H9 (cell line): ENCODE measurements around the gene PCDHA1. TPM values are rescaled to one million over a fixed set of nuclear protein-coding genes. Genes with fewer than 3 reads are reported as not detected.

Experiments used
- DNase-seq: peaks from one replicate; pipeline ENCODE4 v3.0.0-alpha.2; 2017
- H2AFZ ChIP-seq: one replicate; pipeline ENCODE4 v1.6.1; 2013; ENCODE audit warnings: mild to moderate bottlenecking, low read length, control low read depth, moderate library complexity
- H2AK5ac ChIP-seq: 2 replicates; pipeline ENCODE4 v1.6.1; 2013; ENCODE audit warnings: low read length, control low read depth, mixed read lengths; ENCODE audit not compliant: insufficient read length
- H2BK120ac ChIP-seq: one replicate; pipeline ENCODE4 v1.6.1; 2013; ENCODE audit warnings: low read depth, mild to moderate bottlenecking, low read length, control low read depth, inconsistent platforms; ENCODE audit not compliant: poor library complexity, severe bottlenecking
- H2BK12ac ChIP-seq: 2 replicates; pipeline ENCODE4 v1.6.1; 2013; ENCODE audit warnings: low read length, control low read depth, mixed read lengths, low read depth; ENCODE audit not compliant: insufficient read length
- H2BK15ac ChIP-seq: 2 replicates; pipeline ENCODE4 v1.6.1; 2013; ENCODE audit warnings: low read depth, low read length, control low read depth
- H2BK20ac ChIP-seq: one replicate; pipeline ENCODE4 v1.6.1; 2013; ENCODE audit warnings: low read depth, mild to moderate bottlenecking, low read length, control low read depth, inconsistent platforms; ENCODE audit not compliant: poor library complexity, severe bottlenecking
- H2BK5ac ChIP-seq: 2 replicates; pipeline ENCODE4 v1.6.1; 2013; ENCODE audit warnings: low read length, control low read depth, mixed read lengths; ENCODE audit not compliant: insufficient read length
- H3K14ac ChIP-seq: 2 replicates; pipeline ENCODE4 v1.6.1; 2013; ENCODE audit warnings: low read length, control low read depth; ENCODE audit not compliant: insufficient read depth
- H3K18ac ChIP-seq: 2 replicates; pipeline ENCODE4 v1.6.1; 2013; ENCODE audit warnings: low read depth, mild to moderate bottlenecking, mixed read lengths, low read length, control low read depth; ENCODE audit not compliant: insufficient read length
- H3K23ac ChIP-seq: 2 replicates; pipeline ENCODE4 v1.6.1; 2013; ENCODE audit warnings: low read length, control low read depth, mixed read lengths, low read depth; ENCODE audit not compliant: insufficient read length
- H3K23me2 ChIP-seq: 2 replicates; pipeline ENCODE4 v1.6.1; 2013; ENCODE audit warnings: low read depth, mild to moderate bottlenecking, mixed read lengths, low read length, control low read depth; ENCODE audit not compliant: insufficient read length, poor library complexity, severe bottlenecking
- H3K27ac ChIP-seq: 2 replicates; pipeline ENCODE4 v1.5.1; 2013; ENCODE audit warnings: low read length, control low read depth, mixed read lengths, low read depth; ENCODE audit not compliant: insufficient read length
- H3K27me3 ChIP-seq: 2 replicates; pipeline ENCODE4 v1.6.1; 2013; ENCODE audit warnings: low read length, control low read depth, inconsistent platforms; ENCODE audit not compliant: insufficient read depth
- H3K4ac ChIP-seq: 2 replicates; pipeline ENCODE4 v1.6.1; 2013; ENCODE audit warnings: low read depth, mild to moderate bottlenecking, control low read depth, inconsistent platforms, low read length, moderate library complexity
- H3K4me1 ChIP-seq: 2 replicates; pipeline ENCODE4 v1.6.1; 2013; ENCODE audit warnings: low read length, control low read depth, inconsistent platforms; ENCODE audit not compliant: insufficient read depth
- H3K4me2 ChIP-seq: 2 replicates; pipeline ENCODE4 v1.6.1; 2013; ENCODE audit warnings: low read length, control low read depth, mixed read lengths; ENCODE audit not compliant: insufficient read length, insufficient read depth
- H3K56ac ChIP-seq: 2 replicates; pipeline ENCODE4 v1.6.1; 2013; ENCODE audit warnings: low read depth, mild to moderate bottlenecking, mixed read lengths, low read length, control low read depth; ENCODE audit not compliant: insufficient read length
- H3K79me1 ChIP-seq: 2 replicates; pipeline ENCODE4 v1.6.1; 2013; ENCODE audit warnings: low read depth, mild to moderate bottlenecking, moderate library complexity, low read length, control low read depth, inconsistent platforms; ENCODE audit not compliant: insufficient read depth, poor library complexity, severe bottlenecking
- H3K79me2 ChIP-seq: 2 replicates; pipeline ENCODE4 v1.6.1; 2013; ENCODE audit warnings: low read length, control low read depth, inconsistent platforms; ENCODE audit not compliant: insufficient read depth
- H3K9ac ChIP-seq: 2 replicates; pipeline ENCODE4 v1.6.1; 2013; ENCODE audit warnings: low read length, control low read depth, mixed read lengths; ENCODE audit not compliant: insufficient read length; ENCODE audit errors: extremely low read depth
- H3K9me3 ChIP-seq: one replicate; pipeline ENCODE4 v1.6.1; 2013; ENCODE audit warnings: low read depth, low read length, inconsistent platforms; ENCODE audit not compliant: control insufficient read depth
- H3T11ph ChIP-seq: one replicate; pipeline ENCODE4 v1.6.1; 2013; ENCODE audit warnings: mild to moderate bottlenecking, low read length, control low read depth, inconsistent platforms
- H4K20me1 ChIP-seq: one replicate; pipeline ENCODE4 v1.6.1; 2013; ENCODE audit not compliant: control insufficient read depth, insufficient read length, insufficient read depth
- H4K5ac ChIP-seq: 2 replicates; pipeline ENCODE4 v1.6.1; 2013; ENCODE audit warnings: low read depth, mild to moderate bottlenecking, mixed read lengths, low read length, control low read depth; ENCODE audit not compliant: insufficient read length
- H4K8ac ChIP-seq: replicated peaks from 2 replicates; pipeline ENCODE4 v1.6.1; 2013; ENCODE audit warnings: low read length, control low read depth, mixed read lengths, low read depth; ENCODE audit not compliant: insufficient read length
- H4K91ac ChIP-seq: 2 replicates; pipeline ENCODE4 v1.6.1; 2013; ENCODE audit warnings: low read depth, mild to moderate bottlenecking, moderate library complexity, mixed read lengths, low read length, control low read depth; ENCODE audit not compliant: insufficient read length
- H3K27ac Mint-ChIP-seq, 3 experiments: 2 replicates in 2 of 3; 3 replicates in 1 of 3; pipeline ENCODE4 v1.8.0; 2020 to 2021; ENCODE audit warnings: mixed read lengths in 3 of 3, mild to moderate bottlenecking in 1 of 3, moderate library complexity in 1 of 3
- H3K27me3 Mint-ChIP-seq: 2 replicates; pipeline ENCODE4 v1.8.0; 2021; ENCODE audit warnings: low read depth, mild to moderate bottlenecking, moderate library complexity, mixed read lengths
- H3K36me3 Mint-ChIP-seq, 3 experiments: 2 replicates in 2 of 3; 3 replicates in 1 of 3; pipeline ENCODE4 v1.8.0; 2020 to 2021; ENCODE audit warnings: low read depth in 3 of 3, mixed read lengths in 3 of 3; ENCODE audit not compliant: insufficient read depth in 1 of 3
- H3K4me1 Mint-ChIP-seq, 2 experiments: 2 replicates each; pipeline ENCODE4 v1.8.0; 2020; ENCODE audit warnings: mixed read lengths in 2 of 2
- H3K4me3 Mint-ChIP-seq, 2 experiments: 2 replicates in 1 of 2; 3 replicates in 1 of 2; pipeline ENCODE4 v1.8.0; 2020 to 2021; ENCODE audit warnings: mild to moderate bottlenecking in 2 of 2, mixed read lengths in 2 of 2, moderate library complexity in 1 of 2
- H3K9me3 Mint-ChIP-seq, 2 experiments: 2 replicates in 1 of 2; 3 replicates in 1 of 2; pipeline ENCODE4 v1.8.0; 2020; ENCODE audit warnings: mild to moderate bottlenecking in 2 of 2, mixed read lengths in 2 of 2, moderate library complexity in 1 of 2
- WGBS: extraction: QIAGEN DNeasy Blood & Tissue Kit; methylation state at CpG from one replicate; pipeline ENCODE4 v1.1.7; 2013; ENCODE audit warnings: missing lambda C conversion rate, low lambda C conversion rate, mixed read lengths; ENCODE audit not compliant: insufficient read length; ENCODE audit errors: extremely low coverage; 5-methylcytosine and 5-hydroxymethylcytosine counted together
- total RNA-seq: library from RNA; stranded (reverse); gene quantifications from 2 replicates; pipeline ENCODE4 v1.2.1, GENCODE V29; 2021
- TF ChIP-seq, protein P1 (sequence below): fragments of 200-600 bp; sonication (generic); conservative IDR thresholded peaks from 3 replicates; pipeline ENCODE4 v1.8.0; 2021; ENCODE audit warnings: antibody characterized with exemption, mild to moderate bottlenecking

Gene PCDHA1
- total RNA-seq, 1 experiment from 2014 or later = 0.61 TPM

DNA sequence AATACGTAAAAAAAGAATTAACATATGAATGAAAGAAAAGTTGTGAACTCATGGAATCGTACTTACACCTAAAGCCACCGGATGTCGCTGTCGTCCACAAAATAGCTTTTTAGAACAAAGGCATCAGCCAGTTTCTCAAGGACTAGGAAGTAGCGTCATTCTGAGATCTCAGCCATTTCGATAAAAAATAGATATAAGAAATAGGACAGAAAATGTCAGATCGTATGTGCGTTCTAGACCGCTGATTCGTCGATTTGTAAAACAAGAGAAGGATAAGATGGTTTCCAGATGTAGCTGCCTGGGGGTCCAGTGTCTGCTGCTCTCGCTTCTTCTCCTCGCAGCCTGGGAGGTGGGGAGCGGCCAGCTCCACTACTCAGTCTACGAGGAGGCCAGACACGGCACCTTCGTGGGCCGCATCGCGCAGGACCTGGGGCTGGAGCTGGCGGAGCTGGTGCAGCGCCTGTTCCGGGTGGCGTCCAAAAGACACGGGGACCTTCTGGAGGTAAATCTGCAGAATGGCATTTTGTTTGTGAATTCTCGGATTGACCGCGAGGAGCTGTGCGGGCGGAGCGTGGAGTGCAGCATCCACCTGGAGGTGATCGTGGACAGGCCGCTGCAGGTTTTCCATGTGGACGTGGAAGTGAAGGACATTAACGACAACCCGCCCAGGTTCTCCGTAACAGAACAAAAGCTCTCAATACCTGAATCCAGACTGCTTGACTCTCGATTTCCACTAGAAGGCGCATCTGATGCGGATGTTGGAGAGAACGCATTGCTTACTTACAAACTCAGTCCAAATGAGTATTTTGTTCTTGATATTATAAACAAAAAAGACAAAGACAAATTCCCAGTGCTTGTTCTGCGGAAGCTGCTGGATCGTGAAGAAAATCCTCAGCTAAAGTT, 70.1 kb downstream of the PCDHA1 start, which contains the start of gene PCDHA10:
Gene PCDHA10 (plus strand): TSS at position 126 of the 903 bp plus-strand sequence. CDS start 152 bp downstream, at position 278.
- no peak within 1 kb of the TSS for H2BK15ac ChIP-seq
- H3K79me2 ChIP-seq = no peaks in the 10 kb centered on the region
- H3K9ac ChIP-seq = peak within 1 kb of the TSS; percentile 72
- no peaks in the 10 kb centered on the region for H3K4me1 ChIP-seq
- peak within 1 kb of the TSS; percentile 86; the same call in 1 of the 2 replicates for H3K14ac ChIP-seq
- no peak within 1 kb of the TSS for H3K4ac ChIP-seq
- no peak within 1 kb of the TSS for H2AFZ ChIP-seq
- no peak within 1 kb of the TSS for H3K27ac ChIP-seq
- H2BK20ac ChIP-seq = no peak within 1 kb of the TSS
- H2AK5ac ChIP-seq = no peak within 1 kb of the TSS
- H3K18ac ChIP-seq = peak within 1 kb of the TSS; percentile 45
- no peaks in the 10 kb centered on the region for H4K20me1 ChIP-seq
- H3K4me3 Mint-ChIP-seq = peak within 1 kb of the TSS; percentile 75 to 92
- H3K79me1 ChIP-seq = no peaks in the 10 kb centered on the region
- H2BK12ac ChIP-seq = no peak within 1 kb of the TSS
- no peaks in the 10 kb centered on the region for H3K27me3 ChIP-seq
- peaks cover 19 to 30% of the 10 kb centered on the region in 2 experiments for H3K9me3 Mint-ChIP-seq
- H3K4me1 Mint-ChIP-seq = peaks cover 6 to 13% of the 10 kb centered on the region in 2 experiments; a peak in 3 of 4 replicates
- TF ChIP-seq, protein P1, sequence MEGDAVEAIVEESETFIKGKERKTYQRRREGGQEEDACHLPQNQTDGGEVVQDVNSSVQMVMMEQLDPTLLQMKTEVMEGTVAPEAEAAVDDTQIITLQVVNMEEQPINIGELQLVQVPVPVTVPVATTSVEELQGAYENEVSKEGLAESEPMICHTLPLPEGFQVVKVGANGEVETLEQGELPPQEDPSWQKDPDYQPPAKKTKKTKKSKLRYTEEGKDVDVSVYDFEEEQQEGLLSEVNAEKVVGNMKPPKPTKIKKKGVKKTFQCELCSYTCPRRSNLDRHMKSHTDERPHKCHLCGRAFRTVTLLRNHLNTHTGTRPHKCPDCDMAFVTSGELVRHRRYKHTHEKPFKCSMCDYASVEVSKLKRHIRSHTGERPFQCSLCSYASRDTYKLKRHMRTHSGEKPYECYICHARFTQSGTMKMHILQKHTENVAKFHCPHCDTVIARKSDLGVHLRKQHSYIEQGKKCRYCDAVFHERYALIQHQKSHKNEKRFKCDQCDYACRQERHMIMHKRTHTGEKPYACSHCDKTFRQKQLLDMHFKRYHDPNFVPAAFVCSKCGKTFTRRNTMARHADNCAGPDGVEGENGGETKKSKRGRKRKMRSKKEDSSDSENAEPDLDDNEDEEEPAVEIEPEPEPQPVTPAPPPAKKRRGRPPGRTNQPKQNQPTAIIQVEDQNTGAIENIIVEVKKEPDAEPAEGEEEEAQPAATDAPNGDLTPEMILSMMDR = peak; percentile 77
- no peak within 1 kb of the TSS for H2BK120ac ChIP-seq
- H3K27ac Mint-ChIP-seq = peak within 1 kb of the TSS in 1 of 3 experiments; percentile 97; a peak in 3 of 7 replicates
- H3K36me3 Mint-ChIP-seq = peaks cover 19 to 37% (median 20%) of the 10 kb centered on the region in 3 experiments
- no peaks in the 10 kb centered on the region for H3K27me3 Mint-ChIP-seq
- H3K4me2 ChIP-seq = peak within 1 kb of the TSS; percentile 46
- no peak within 1 kb of the TSS for H4K5ac ChIP-seq
- DNase-seq = peak; percentile 60
- no peaks in the 10 kb centered on the region for H3K23me2 ChIP-seq
- H3K9me3 ChIP-seq = no peaks in the 10 kb centered on the region
- H3K23ac ChIP-seq = no peak within 1 kb of the TSS
- H4K91ac ChIP-seq = no peak within 1 kb of the TSS
- no peak within 1 kb of the TSS for H3T11ph ChIP-seq
- H4K8ac ChIP-seq = no peak within 1 kb of the TSS
- H3K56ac ChIP-seq = no peak within 1 kb of the TSS
- no peak within 1 kb of the TSS for H2BK5ac ChIP-seq
- WGBS = no CpG with 5 or more reads among the region's 44 CpGs
